Measurements from ENCODE around the gene ATF6B. TPM values are rescaled to one million over a fixed set of nuclear protein-coding genes. Genes with fewer than 3 reads are reported as not detected.
A peak's percentile ranks its signal among the peaks of the same experiment; 100 is the strongest.
"Not testable (repeated sequence)": the region's sequence is repeated elsewhere in the genome, so short reads cannot be mapped to it uniquely, and the experiment has no call there.

ATF6B gene
- total RNA-seq, 1 donor from 2014 or later: 88.4 TPM

- DNase-seq (ENCODE audit: low spot score) (peak; percentile 84), ATAC-seq (peak; percentile 88)
- intact Hi-C loops (cut with DNase I): no loop called here
These were observed 57.1 kb downstream of the ATF6B start for GRCh38 chr6:32070814-32071543.

GRCh38 chr6:32069878-32070515, 58.0 kb downstream of the ATF6B start:
- intact Hi-C loops (cut with DNase I): no loop called here
- ATAC-seq: peak; percentile 3
- DNase-seq (ENCODE audit: low spot score): no peak

GRCh38 chr6:32069460-32069859, 58.6 kb downstream of the ATF6B start:
- intact Hi-C loops (cut with DNase I): no loop called here
- no peak for ATAC-seq
- DNase-seq (ENCODE audit: low spot score): peak; percentile 62

DNA sequence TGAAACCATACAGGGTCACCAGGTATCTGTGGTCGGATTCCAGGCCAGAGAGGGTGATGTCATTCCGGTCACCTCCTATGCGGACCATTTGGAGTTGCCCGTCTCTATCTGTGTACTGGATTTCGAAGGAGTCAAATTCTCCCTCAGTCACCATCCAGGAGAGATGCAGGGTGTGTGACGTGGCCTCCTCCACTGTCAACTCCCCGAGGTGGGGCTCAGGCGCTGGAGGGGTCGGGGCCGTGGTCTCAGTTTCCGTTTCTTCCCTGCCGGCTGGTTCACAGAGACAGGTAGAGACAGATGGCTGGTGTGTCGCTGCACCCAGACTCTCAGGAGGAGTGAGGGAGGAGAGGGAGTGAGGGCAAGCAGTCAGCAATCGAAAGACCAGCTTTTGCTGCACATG, 59.2 kb downstream of the ATF6B start:
- ATAC-seq (no peak), DNase-seq (ENCODE audit: low spot score) (peak; percentile 58)
- intact Hi-C loops (cut with DNase I): no loop called here

DNA sequence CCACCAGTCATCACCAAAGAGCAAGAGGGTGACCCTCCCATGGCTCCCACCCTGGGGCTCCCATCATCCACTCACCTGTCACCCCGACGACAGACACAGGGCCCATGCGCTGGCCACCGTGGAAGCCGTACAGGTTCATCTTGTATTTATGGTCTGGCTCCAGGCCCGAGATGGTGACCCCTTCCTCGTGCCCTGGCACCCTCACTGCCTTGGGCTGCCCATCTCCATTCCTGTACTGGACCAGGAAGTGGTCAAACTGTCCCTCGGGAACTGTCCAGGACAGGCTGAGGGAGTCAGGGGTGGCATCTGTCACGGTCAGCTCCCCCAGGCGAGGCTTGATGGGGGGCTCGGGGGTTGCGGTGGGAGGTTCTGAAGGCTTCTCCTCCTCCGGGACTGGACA, 59.7 kb downstream of the ATF6B start:
- ATAC-seq; intact Hi-C loops (cut with DNase I): not testable (repeated sequence)
- DNase-seq (ENCODE audit: low spot score): peak; percentile 61

- ATAC-seq; intact Hi-C loops (cut with DNase I); DNase-seq (ENCODE audit: low spot score): not testable (repeated sequence)
These were observed 60.5 kb downstream of the ATF6B start for GRCh38 chr6:32067521-32067920.

Small RNAs within 50 kb of the gene (microRNA-seq; reads per million reads assigned to microRNA genes)
- not detected for gene MIR6721

Other genes with a start within 250 kb of the ATF6B start
- gene SLC44A4, start 249.2 kb downstream of the ATF6B start, total RNA-seq: 2.1 TPM
- 49.4 TPM for gene EHMT2, start 230.5 kb downstream of the ATF6B start, total RNA-seq
- gene ZBTB12, start 226.2 kb downstream of the ATF6B start, total RNA-seq: 8.4 TPM
- 25.0 TPM for gene C2, start 200.5 kb downstream of the ATF6B start, total RNA-seq
- gene CFB, start 182.2 kb downstream of the ATF6B start, total RNA-seq: 72.6 TPM
- gene NELFE, start 169.3 kb downstream of the ATF6B start, total RNA-seq: 55.1 TPM
- 60.0 TPM for gene SKIC2, start 169.1 kb downstream of the ATF6B start, total RNA-seq
- gene DXO, start 156.1 kb downstream of the ATF6B start, total RNA-seq: 23.0 TPM
- 453 TPM for gene C4A, start 146.2 kb downstream of the ATF6B start, total RNA-seq
- gene C4B, start 113.5 kb downstream of the ATF6B start, total RNA-seq: 392 TPM
- gene CYP21A2, start 89.8 kb downstream of the ATF6B start, total RNA-seq: 6.1 TPM
- gene TNXB, start 18.9 kb downstream of the ATF6B start, total RNA-seq: 423 TPM
- 2.8 TPM for gene FKBPL, start 2.0 kb upstream of the ATF6B start, total RNA-seq
- 6.1 TPM for gene PRRT1, start 23.7 kb upstream of the ATF6B start, total RNA-seq
- 38.8 TPM for gene PPT2, start 25.9 kb upstream of the ATF6B start, total RNA-seq
- 312 TPM for gene EGFL8, start 36.3 kb upstream of the ATF6B start, total RNA-seq
- 59.9 TPM for gene AGPAT1, start 47.8 kb upstream of the ATF6B start, total RNA-seq
- 63.8 TPM for gene RNF5, start 50.2 kb upstream of the ATF6B start, total RNA-seq
- gene AGER, start 56.0 kb upstream of the ATF6B start, total RNA-seq: 13.6 TPM
- 97.7 TPM for gene PBX2, start 62.0 kb upstream of the ATF6B start, total RNA-seq
- 20.5 TPM for gene GPSM3, start 64.4 kb upstream of the ATF6B start, total RNA-seq
- gene NOTCH4, start 95.8 kb upstream of the ATF6B start, total RNA-seq: 71.8 TPM
- gene TSBP1, start 243.7 kb upstream of the ATF6B start, total RNA-seq: not detected

Measured in sciatic nerve (tissue), 2 donors.